Neural cell (in vitro differentiated cells): Measurements from ENCODE around the gene TMEM245. TPM values are rescaled to one million over a fixed set of nuclear protein-coding genes. Genes with fewer than 3 reads are reported as not detected.

Source experiments
- H2AFZ ChIP-seq: fragments of 200-600, 300-800 bp; sonication (generic), shearing (Covaris generic); 2 replicates; pipeline ENCODE4 v1.6.0; 2014; ENCODE audit warnings: low read depth, mild to moderate bottlenecking, antibody characterized with exemption, low read length, moderate library complexity
- H3F3A ChIP-seq: fragments of 200-600 bp; shearing (Covaris generic); 2 replicates; pipeline ENCODE4 v1.6.1; 2016; ENCODE audit warnings: mild to moderate bottlenecking, moderate library complexity, mixed read lengths, antibody characterized with exemption, low read length; ENCODE audit not compliant: insufficient read depth, poor library complexity, severe bottlenecking
- H3K27ac ChIP-seq: fragments of 200-600, 300-800 bp; sonication (generic), shearing (Covaris generic); 2 replicates; pipeline ENCODE4 v1.5.1; 2014; ENCODE audit warnings: mild to moderate bottlenecking, low read length, moderate library complexity
- H3K27me3 ChIP-seq: fragments of 300-800, 200-600 bp; sonication (generic), shearing (Covaris generic); 2 replicates; pipeline ENCODE4 v1.6.0; 2014; ENCODE audit warnings: mild to moderate bottlenecking, low read depth, low read length, moderate library complexity; ENCODE audit not compliant: insufficient read depth
- H3K36me3 ChIP-seq: fragments of 300-800, 200-600 bp; sonication (generic), shearing (Covaris generic); 2 replicates; pipeline ENCODE4 v1.5.1; 2014; ENCODE audit warnings: mild to moderate bottlenecking, antibody characterized with exemption, low read length, moderate library complexity; ENCODE audit not compliant: insufficient read depth
- H3K4me2 ChIP-seq: fragments of 300-800, 200-600 bp; sonication (generic), shearing (Covaris generic); 2 replicates; pipeline ENCODE4 v1.6.0; 2014; ENCODE audit warnings: mild to moderate bottlenecking, low read length
- H3K4me3 ChIP-seq: fragments of 300-800, 200-600 bp; sonication (generic), shearing (Covaris generic); 2 replicates; pipeline ENCODE4 v1.5.1; 2014; ENCODE audit warnings: mild to moderate bottlenecking, low read length, moderate library complexity
- H3K79me2 ChIP-seq: fragments of 200-600 bp; shearing (Covaris generic); replicated peaks from 2 replicates; pipeline ENCODE4 v1.6.0; 2014; ENCODE audit warnings: mild to moderate bottlenecking, low read length, moderate library complexity; ENCODE audit not compliant: insufficient read depth
- H3K9ac ChIP-seq: fragments of 300-800, 200-600 bp; sonication (generic), shearing (Covaris generic); 2 replicates; pipeline ENCODE4 v1.6.1; 2016; ENCODE audit warnings: mild to moderate bottlenecking, low read length, mixed read lengths
- H3K9me2 ChIP-seq: fragments of 200-600 bp; shearing (Covaris generic); 2 replicates; pipeline ENCODE4 v1.6.1; 2016; ENCODE audit warnings: mild to moderate bottlenecking, low read length, mixed read lengths; ENCODE audit not compliant: insufficient read depth
- H3K9me3 ChIP-seq: fragments of 200-600, 300-800 bp; sonication (generic), shearing (Covaris generic); 2 replicates; pipeline ENCODE4 v1.6.1; 2016; ENCODE audit warnings: mild to moderate bottlenecking, mixed run types, low read length, moderate library complexity, mixed read lengths
- H4K20me1 ChIP-seq: fragments of 200-600 bp; shearing (Covaris generic); 2 replicates; pipeline ENCODE4 v1.6.1; 2016; ENCODE audit warnings: mild to moderate bottlenecking, mixed run types; ENCODE audit not compliant: insufficient read depth
- CTCF ChIP-seq: fragments of 450-650 bp; IDR thresholded peaks from 2 replicates; pipeline ENCODE4 v1.5.1; 2014; ENCODE audit warnings: antibody characterized with exemption, mild to moderate bottlenecking, moderate library complexity; ENCODE audit not compliant: poor library complexity, severe bottlenecking
- EP300 ChIP-seq: fragments of 450-650 bp; conservative IDR thresholded peaks from 2 replicates; pipeline ENCODE4 v1.6.1; 2014; ENCODE audit warnings: antibody characterized with exemption, mild to moderate bottlenecking, moderate library complexity; ENCODE audit not compliant: poor library complexity, severe bottlenecking
- EZH2 ChIP-seq: fragments of 200-600, 300-800 bp; shearing (Covaris generic), sonication (generic); IDR thresholded peaks from 2 replicates; pipeline ENCODE4 v1.6.1; 2014; ENCODE audit warnings: antibody characterized with exemption, low read length, borderline replicate concordance, mild to moderate bottlenecking; ENCODE audit not compliant: insufficient read depth, poor library complexity, severe bottlenecking
- MXI1 ChIP-seq: fragments of 450-650 bp; conservative IDR thresholded peaks from 2 replicates; pipeline ENCODE4 v1.6.1; 2014; ENCODE audit warnings: antibody characterized with exemption, mild to moderate bottlenecking; ENCODE audit not compliant: poor library complexity, severe bottlenecking
- POLR2AphosphoS5 ChIP-seq: IDR thresholded peaks from 2 replicates; pipeline ENCODE4 v1.6.1; 2012
- RAD21 ChIP-seq: fragments of 450-650 bp; conservative IDR thresholded peaks from 2 replicates; pipeline ENCODE4 v1.6.1; 2014; ENCODE audit warnings: antibody characterized with exemption, mild to moderate bottlenecking, moderate library complexity
- SMC3 ChIP-seq: fragments of 450-650 bp; conservative IDR thresholded peaks from 2 replicates; pipeline ENCODE4 v1.6.1; 2014; ENCODE audit warnings: antibody characterized with exemption, mild to moderate bottlenecking, moderate library complexity; ENCODE audit not compliant: poor library complexity
- TAF1 ChIP-seq: IDR thresholded peaks from 2 replicates; pipeline ENCODE4 v1.6.1; 2012; ENCODE audit warnings: low read depth
- polyA plus RNA-seq: library from polyadenylated mRNA; depleted of rRNA; stranded (reverse); fragments of >200 nt; gene quantifications from 2 replicates; pipeline ENCODE4 v1.2.3, GENCODE V29; 2014
- TF ChIP-seq, protein P1 (sequence below): IDR thresholded peaks from 2 replicates; pipeline ENCODE4 v1.6.1; 2012; ENCODE audit warnings: borderline replicate concordance

The TMEM245 gene
- polyA plus RNA-seq, 1 donor from 2014 or later: 32.1 TPM

DNA sequence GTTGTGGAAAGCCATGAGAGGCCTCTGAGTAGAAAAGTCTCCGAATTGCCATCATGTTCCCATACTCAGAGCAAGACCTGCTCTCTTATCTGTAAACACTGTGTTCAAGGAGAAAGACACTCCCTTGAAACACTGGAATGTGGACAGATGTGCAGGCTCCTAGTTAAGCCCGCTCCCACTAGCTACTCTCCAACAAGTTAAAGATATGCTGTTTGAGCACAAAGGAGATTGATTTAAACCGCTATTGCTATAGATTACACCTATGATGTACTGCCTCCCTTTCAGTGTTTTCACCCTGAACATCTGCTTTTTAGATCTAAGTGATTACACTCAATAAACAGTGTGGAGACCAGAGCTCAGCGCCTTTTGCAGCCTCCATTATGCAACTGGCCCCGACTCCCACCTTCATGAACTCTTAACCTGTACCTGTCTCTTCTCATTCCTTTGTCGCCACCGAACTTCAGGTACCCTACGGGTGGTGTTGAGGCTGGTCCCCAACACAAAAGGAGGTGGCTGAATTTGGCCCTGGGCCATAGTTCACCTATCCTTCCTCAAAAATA lies 47.5 kb downstream of the TMEM245 start:
- Histone ChIP-seq H2AFZ (no peak overlapping the region), H3K27me3 (no peaks in the 10 kb centered on the region), H4K20me1 (no peaks in the 10 kb centered on the region), H3K9me2 (no peaks in the 10 kb centered on the region), H3K27ac (no peak overlapping the region), H3K79me2 (no peaks in the 10 kb centered on the region), H3F3A (no peaks in the 10 kb centered on the region), H3K4me3 (no peak overlapping the region), H3K4me2 (no peak overlapping the region), H3K36me3 (peaks cover 5% of the 10 kb centered on the region), H3K9ac (no peak overlapping the region), H3K9me3 (no peaks in the 10 kb centered on the region)
- TF ChIP-seq EZH2: no peak
- no peak for TF ChIP-seq MXI1
- no peak for TF ChIP-seq CTCF
- no peak for TF ChIP-seq EP300
- TF ChIP-seq TAF1: no peak
- no peak for TF ChIP-seq POLR2AphosphoS5
- no peak for TF ChIP-seq RAD21
- no peak for TF ChIP-seq SMC3
- TF ChIP-seq, protein P1, sequence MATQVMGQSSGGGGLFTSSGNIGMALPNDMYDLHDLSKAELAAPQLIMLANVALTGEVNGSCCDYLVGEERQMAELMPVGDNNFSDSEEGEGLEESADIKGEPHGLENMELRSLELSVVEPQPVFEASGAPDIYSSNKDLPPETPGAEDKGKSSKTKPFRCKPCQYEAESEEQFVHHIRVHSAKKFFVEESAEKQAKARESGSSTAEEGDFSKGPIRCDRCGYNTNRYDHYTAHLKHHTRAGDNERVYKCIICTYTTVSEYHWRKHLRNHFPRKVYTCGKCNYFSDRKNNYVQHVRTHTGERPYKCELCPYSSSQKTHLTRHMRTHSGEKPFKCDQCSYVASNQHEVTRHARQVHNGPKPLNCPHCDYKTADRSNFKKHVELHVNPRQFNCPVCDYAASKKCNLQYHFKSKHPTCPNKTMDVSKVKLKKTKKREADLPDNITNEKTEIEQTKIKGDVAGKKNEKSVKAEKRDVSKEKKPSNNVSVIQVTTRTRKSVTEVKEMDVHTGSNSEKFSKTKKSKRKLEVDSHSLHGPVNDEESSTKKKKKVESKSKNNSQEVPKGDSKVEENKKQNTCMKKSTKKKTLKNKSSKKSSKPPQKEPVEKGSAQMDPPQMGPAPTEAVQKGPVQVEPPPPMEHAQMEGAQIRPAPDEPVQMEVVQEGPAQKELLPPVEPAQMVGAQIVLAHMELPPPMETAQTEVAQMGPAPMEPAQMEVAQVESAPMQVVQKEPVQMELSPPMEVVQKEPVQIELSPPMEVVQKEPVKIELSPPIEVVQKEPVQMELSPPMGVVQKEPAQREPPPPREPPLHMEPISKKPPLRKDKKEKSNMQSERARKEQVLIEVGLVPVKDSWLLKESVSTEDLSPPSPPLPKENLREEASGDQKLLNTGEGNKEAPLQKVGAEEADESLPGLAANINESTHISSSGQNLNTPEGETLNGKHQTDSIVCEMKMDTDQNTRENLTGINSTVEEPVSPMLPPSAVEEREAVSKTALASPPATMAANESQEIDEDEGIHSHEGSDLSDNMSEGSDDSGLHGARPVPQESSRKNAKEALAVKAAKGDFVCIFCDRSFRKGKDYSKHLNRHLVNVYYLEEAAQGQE: no peak

DNA sequence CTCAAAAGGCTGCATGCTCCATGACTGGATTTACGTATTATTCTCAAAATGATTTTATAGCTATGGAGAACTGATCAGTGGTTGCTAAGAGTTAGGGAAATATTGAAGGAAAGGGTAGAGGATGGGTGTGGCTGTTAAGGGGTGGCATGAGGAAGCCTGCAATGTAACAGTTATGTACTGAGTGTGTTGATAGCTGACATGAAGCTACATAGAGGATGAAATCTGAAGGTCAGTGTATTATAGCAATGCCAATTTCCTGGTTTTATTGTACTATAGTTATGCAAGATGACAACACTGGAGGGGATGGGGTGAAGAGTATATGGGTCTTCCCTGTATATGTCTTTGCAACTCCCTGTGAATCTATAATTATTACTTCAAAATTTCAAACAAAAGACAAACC lies 51.0 kb downstream of the TMEM245 start:
- H3K27me3 ChIP-seq: no peaks in the 10 kb centered on the region
- no peaks in the 10 kb centered on the region for H4K20me1 ChIP-seq
- no peaks in the 10 kb centered on the region for H3F3A ChIP-seq
- H3K4me2 ChIP-seq: no peak overlapping the region
- H3K9me2 ChIP-seq: no peaks in the 10 kb centered on the region
- H3K79me2 ChIP-seq: no peaks in the 10 kb centered on the region
- H3K4me3 ChIP-seq: no peak overlapping the region
- no peak overlapping the region for H3K27ac ChIP-seq
- no peak for TF ChIP-seq SMC3
- TF ChIP-seq MXI1: no peak
- TF ChIP-seq EZH2: no peak
- no peak for TF ChIP-seq TAF1
- no peak for TF ChIP-seq CTCF
- no peak for TF ChIP-seq POLR2AphosphoS5
- TF ChIP-seq RAD21: no peak
- TF ChIP-seq EP300: no peak
- TF ChIP-seq, protein P1: no peak
- H3K36me3 ChIP-seq: peaks cover 2% of the 10 kb centered on the region
- H2AFZ ChIP-seq: no peak overlapping the region
- no peaks in the 10 kb centered on the region for H3K9me3 ChIP-seq
- H3K9ac ChIP-seq: no peak overlapping the region
